Measurements from ENCODE around the gene TNFRSF4.

The TNFRSF4 gene

DNA sequence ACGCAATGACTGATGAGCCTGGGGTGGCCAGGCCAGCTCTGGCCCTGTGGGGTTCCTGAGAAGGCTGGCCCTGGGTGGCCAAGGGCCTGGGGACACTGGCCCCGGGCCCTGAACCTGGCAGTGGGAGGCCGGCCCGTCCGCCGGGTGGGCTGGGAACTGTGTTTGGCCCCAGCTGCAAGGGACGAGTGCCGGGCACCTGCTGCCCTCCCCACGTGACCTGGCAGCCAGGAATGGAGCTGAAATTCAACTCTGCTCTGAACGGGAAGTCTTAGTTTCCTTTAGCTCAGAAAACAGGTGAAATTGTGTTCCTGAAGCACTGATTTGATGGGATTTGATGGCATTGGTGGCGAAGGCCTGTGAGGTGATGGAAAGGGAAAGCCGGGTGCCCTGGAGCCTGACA is 48.5 kb downstream of the TNFRSF4 start:
- no peaks in the 10 kb centered on the region for H4K20me1 ChIP-seq (ENCODE audit: insufficient read depth)
- no peaks in the 10 kb centered on the region for H3K79me2 ChIP-seq (ENCODE audit: insufficient read depth, low read depth)
- TF ChIP-seq, protein P1, sequence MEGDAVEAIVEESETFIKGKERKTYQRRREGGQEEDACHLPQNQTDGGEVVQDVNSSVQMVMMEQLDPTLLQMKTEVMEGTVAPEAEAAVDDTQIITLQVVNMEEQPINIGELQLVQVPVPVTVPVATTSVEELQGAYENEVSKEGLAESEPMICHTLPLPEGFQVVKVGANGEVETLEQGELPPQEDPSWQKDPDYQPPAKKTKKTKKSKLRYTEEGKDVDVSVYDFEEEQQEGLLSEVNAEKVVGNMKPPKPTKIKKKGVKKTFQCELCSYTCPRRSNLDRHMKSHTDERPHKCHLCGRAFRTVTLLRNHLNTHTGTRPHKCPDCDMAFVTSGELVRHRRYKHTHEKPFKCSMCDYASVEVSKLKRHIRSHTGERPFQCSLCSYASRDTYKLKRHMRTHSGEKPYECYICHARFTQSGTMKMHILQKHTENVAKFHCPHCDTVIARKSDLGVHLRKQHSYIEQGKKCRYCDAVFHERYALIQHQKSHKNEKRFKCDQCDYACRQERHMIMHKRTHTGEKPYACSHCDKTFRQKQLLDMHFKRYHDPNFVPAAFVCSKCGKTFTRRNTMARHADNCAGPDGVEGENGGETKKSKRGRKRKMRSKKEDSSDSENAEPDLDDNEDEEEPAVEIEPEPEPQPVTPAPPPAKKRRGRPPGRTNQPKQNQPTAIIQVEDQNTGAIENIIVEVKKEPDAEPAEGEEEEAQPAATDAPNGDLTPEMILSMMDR (conservative IDR thresholded peaks at IDR 0.05; ENCODE audit: low read depth, low read length) = no peak
- H3K9ac ChIP-seq = no peak overlapping the region
- no peak overlapping the region for H3K4me3 ChIP-seq (IDR thresholded peaks at IDR 0.05; ENCODE audit: insufficient read depth, low read depth, low read length)
- no peaks in the 10 kb centered on the region for H3K36me3 ChIP-seq (ENCODE audit: insufficient read depth)
- H3K4me1 ChIP-seq (ENCODE audit: low read depth, poor library complexity, severe bottlenecking) = peaks cover 9% of the 10 kb centered on the region
- peaks cover 95% of the 10 kb centered on the region for H3K27me3 ChIP-seq (ENCODE audit: insufficient read depth, low read depth)
- no peak overlapping the region for H3K27ac ChIP-seq
- no peak overlapping the region for H3K4me2 ChIP-seq
- no peak overlapping the region for H2AFZ ChIP-seq (ENCODE audit: low read depth)

DNA sequence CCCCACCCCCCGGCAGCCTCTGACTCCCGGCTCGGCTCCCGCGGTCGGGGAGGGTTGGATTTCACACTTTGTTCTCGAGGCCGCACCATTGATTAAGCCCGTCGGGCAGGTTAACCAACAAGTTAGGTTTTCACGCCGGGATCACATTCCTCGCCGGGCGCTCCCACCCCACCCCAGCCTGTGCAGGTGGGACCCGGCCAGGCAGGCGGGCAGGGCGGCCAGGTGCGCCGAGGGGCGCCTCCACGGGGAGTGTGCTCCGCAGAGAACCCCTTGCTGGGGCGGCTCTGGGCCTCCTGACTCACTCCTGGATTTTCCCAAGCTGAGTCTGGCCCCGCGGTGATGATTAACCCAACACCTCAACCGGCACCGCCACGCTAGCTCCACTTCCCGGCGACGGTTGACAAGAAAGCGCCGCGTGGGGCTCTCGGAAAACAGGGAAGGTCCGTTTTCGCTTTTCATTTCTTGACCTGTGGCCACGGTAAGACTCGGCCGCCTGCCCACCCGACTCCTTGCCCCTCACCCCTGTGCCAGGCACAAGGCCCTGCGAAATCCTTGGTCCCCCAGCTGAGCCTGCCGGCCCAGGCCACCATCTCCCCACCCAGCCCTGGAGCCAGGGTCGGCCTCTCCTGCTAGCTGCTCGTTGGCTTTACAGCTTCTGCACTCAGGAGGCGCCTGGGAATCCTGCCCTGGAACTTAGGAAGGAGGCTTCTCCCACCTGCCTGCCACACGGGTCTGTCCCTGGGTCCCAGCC is 49.1 kb downstream of the TNFRSF4 start:
- Histone ChIP-seq H3K4me2 (no peak overlapping the region), H3K27me3 (ENCODE audit: insufficient read depth, low read depth) (peaks cover 89% of the 10 kb centered on the region), H3K27ac (no peak overlapping the region), H3K79me2 (ENCODE audit: insufficient read depth, low read depth) (no peaks in the 10 kb centered on the region), H3K4me3 (IDR thresholded peaks at IDR 0.05; ENCODE audit: insufficient read depth, low read depth, low read length) (no peak overlapping the region), H3K36me3 (ENCODE audit: insufficient read depth) (no peaks in the 10 kb centered on the region), H2AFZ (ENCODE audit: low read depth) (no peak overlapping the region), H4K20me1 (ENCODE audit: insufficient read depth) (no peaks in the 10 kb centered on the region), H3K4me1 (ENCODE audit: low read depth, poor library complexity, severe bottlenecking) (peaks cover 6% of the 10 kb centered on the region), H3K9ac (no peak overlapping the region)
- TF ChIP-seq, protein P1 (conservative IDR thresholded peaks at IDR 0.05; ENCODE audit: low read depth, low read length) = no peak

DNA sequence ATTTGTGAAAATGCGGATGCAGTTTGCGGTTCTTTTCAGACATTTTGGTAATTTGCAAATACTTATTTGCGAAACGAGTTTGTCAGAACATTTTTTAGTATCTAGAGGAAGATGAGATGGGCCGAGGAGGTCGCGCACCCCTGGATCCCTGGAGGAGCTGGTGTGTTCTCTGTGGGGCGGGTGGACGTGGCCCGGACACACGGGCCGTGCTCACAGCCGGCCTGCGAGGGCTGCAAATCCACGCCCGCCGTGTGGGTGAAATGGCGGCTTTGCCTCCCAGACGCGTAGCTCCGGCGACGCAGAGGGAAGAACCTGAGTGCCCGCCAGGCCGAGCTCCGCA is 49.6 kb downstream of the TNFRSF4 start:
- no peak overlapping the region for H3K4me3 ChIP-seq (IDR thresholded peaks at IDR 0.05; ENCODE audit: insufficient read depth, low read depth, low read length)
- no peak overlapping the region for H3K9ac ChIP-seq
- H3K36me3 ChIP-seq (ENCODE audit: insufficient read depth) = no peaks in the 10 kb centered on the region
- H3K27me3 ChIP-seq (ENCODE audit: insufficient read depth, low read depth) = peaks cover 84% of the 10 kb centered on the region
- no peaks in the 10 kb centered on the region for H3K79me2 ChIP-seq (ENCODE audit: insufficient read depth, low read depth)
- TF ChIP-seq, protein P1 (conservative IDR thresholded peaks at IDR 0.05; ENCODE audit: low read depth, low read length) = no peak
- no peak overlapping the region for H2AFZ ChIP-seq (ENCODE audit: low read depth)
- no peak overlapping the region for H3K4me2 ChIP-seq
- H4K20me1 ChIP-seq (ENCODE audit: insufficient read depth) = no peaks in the 10 kb centered on the region
- H3K27ac ChIP-seq = no peak overlapping the region
- H3K4me1 ChIP-seq (ENCODE audit: low read depth, poor library complexity, severe bottlenecking) = peaks cover under 1% of the 10 kb centered on the region

GRCh38 chr1:1163538-1164070 is 50.3 kb downstream of the TNFRSF4 start:
- no peak overlapping the region for H3K4me2 ChIP-seq
- no peaks in the 10 kb centered on the region for H4K20me1 ChIP-seq (ENCODE audit: insufficient read depth)
- H3K79me2 ChIP-seq (ENCODE audit: insufficient read depth, low read depth) = no peaks in the 10 kb centered on the region
- TF ChIP-seq, protein P1 (conservative IDR thresholded peaks at IDR 0.05; ENCODE audit: low read depth, low read length) = no peak
- H3K4me1 ChIP-seq (ENCODE audit: low read depth, poor library complexity, severe bottlenecking) = peaks cover 2% of the 10 kb centered on the region
- no peaks in the 10 kb centered on the region for H3K36me3 ChIP-seq (ENCODE audit: insufficient read depth)
- H3K27me3 ChIP-seq (ENCODE audit: insufficient read depth, low read depth) = peaks cover 76% of the 10 kb centered on the region
- no peak overlapping the region for H3K4me3 ChIP-seq (IDR thresholded peaks at IDR 0.05; ENCODE audit: insufficient read depth, low read depth, low read length)
- no peak overlapping the region for H3K27ac ChIP-seq
- H3K9ac ChIP-seq = no peak overlapping the region
- no peak overlapping the region for H2AFZ ChIP-seq (ENCODE audit: low read depth)

Measured in KMS-11 (cell line).